ENCODE measurements around the gene GOT1. TPM values are rescaled to one million over a fixed set of nuclear protein-coding genes. Genes with fewer than 3 reads are reported as not detected.

GOT1 gene
- polyA plus RNA-seq, 1 experiment: 34.5 TPM

- Histone ChIP-seq H3K9me3 (ENCODE audit: control insufficient read depth, insufficient read depth, low read length) (no peaks in the 10 kb centered on the region; the same call in 1 of the 2 replicates), H3K27ac (ENCODE audit: low read depth, low read length) (peak overlapping the region; percentile 70), H3K4me3 (ENCODE audit: low read depth, low read length) (peak overlapping the region; percentile 100), H3K27me3 (ENCODE audit: control insufficient read depth, insufficient read depth, low read length) (no peaks in the 10 kb centered on the region)
- DNase-seq (ENCODE audit: low read depth, low spot score): no peak
- ChIA-PET POLR2A (interaction anchor here (1.2 to 1.5 kb wide), 2 partner anchors 181 to 189 kb away, joined by 4 to 9 read pairs; partner anchors contain the start of gene SLC25A28), CTCF (interaction anchor here (0.5 to 13.7 kb wide), 6 partner anchors 37 to 942 kb away, joined by 3 to 413 read pairs (median 4); partner anchors contain the start of gene SLC25A28)
- no peak for TF ChIP-seq CTCF (IDR thresholded peaks at IDR 0.05; ENCODE audit: low read depth, low read length)
These were observed 851 bp upstream of the GOT1 start for GRCh38 chr10:99431190-99431760.

DNA sequence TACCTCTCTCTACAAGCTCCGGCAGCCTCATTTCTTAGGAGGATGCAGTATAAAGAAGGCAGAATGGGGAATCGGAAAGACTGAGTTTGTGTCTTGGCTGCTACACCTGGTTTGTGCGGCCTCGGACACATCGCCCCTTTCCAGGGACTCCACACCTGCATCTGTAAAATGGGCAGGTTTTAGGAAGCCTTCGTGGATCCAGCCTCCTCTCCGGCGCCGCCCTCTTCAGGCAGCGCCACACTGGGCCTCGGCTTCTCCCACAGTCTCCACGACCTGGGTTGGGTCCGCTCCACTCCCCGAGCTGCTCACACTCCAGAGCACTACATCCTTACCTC, 341 bp downstream of the GOT1 start:
- CTCF ChIA-PET: interaction anchor here (0.8 to 13.7 kb wide), 4 partner anchors 22 to 281 kb away, joined by 3 to 413 read pairs (median 6); partner anchors contain the start of gene SLC25A28
- H3K27me3 ChIP-seq (ENCODE audit: control insufficient read depth, insufficient read depth, low read length): no peaks in the 10 kb centered on the region

GRCh38 chr10:99429517-99430095, 818 bp downstream of the GOT1 start:
- H3K27ac ChIP-seq (ENCODE audit: low read depth, low read length): no peak overlapping the region
- no peaks in the 10 kb centered on the region; the same call in 1 of the 2 replicates for H3K9me3 ChIP-seq (ENCODE audit: control insufficient read depth, insufficient read depth, low read length)
- DNase-seq (ENCODE audit: low read depth, low spot score): no peak
- no peak for TF ChIP-seq CTCF (IDR thresholded peaks at IDR 0.05; ENCODE audit: low read depth, low read length)
- ChIA-PET POLR2A (interaction anchor here (1.2 kb wide), 1 partner anchor 183 kb away, joined by 4 read pairs; no protein-coding TSS in a partner anchor), CTCF (interaction anchor here (0.9 to 13.7 kb wide), 3 partner anchors 37 to 281 kb away, joined by 3 to 413 read pairs (median 9); partner anchors contain the start of gene SLC25A28)
- peak overlapping the region; percentile 100 for H3K4me3 ChIP-seq (ENCODE audit: low read depth, low read length)
- H3K27me3 ChIP-seq (ENCODE audit: control insufficient read depth, insufficient read depth, low read length): no peaks in the 10 kb centered on the region

More for the DNA sequence above, 341 bp downstream of the GOT1 start:
- no peaks in the 10 kb centered on the region; the same call in 1 of the 2 replicates for H3K9me3 ChIP-seq (ENCODE audit: control insufficient read depth, insufficient read depth, low read length)
- peak overlapping the region; percentile 100 for H3K4me3 ChIP-seq (ENCODE audit: low read depth, low read length)
- no peak for TF ChIP-seq CTCF (IDR thresholded peaks at IDR 0.05; ENCODE audit: low read depth, low read length)
- POLR2A ChIA-PET: interaction anchor here (0.7 to 1.5 kb wide), 3 partner anchors 11 to 190 kb away, joined by 3 to 9 read pairs (median 4); partner anchors contain the start of gene SLC25A28
- DNase-seq (ENCODE audit: low read depth, low spot score): no peak
- H3K27ac ChIP-seq (ENCODE audit: low read depth, low read length): peak overlapping the region; percentile 87

DNA sequence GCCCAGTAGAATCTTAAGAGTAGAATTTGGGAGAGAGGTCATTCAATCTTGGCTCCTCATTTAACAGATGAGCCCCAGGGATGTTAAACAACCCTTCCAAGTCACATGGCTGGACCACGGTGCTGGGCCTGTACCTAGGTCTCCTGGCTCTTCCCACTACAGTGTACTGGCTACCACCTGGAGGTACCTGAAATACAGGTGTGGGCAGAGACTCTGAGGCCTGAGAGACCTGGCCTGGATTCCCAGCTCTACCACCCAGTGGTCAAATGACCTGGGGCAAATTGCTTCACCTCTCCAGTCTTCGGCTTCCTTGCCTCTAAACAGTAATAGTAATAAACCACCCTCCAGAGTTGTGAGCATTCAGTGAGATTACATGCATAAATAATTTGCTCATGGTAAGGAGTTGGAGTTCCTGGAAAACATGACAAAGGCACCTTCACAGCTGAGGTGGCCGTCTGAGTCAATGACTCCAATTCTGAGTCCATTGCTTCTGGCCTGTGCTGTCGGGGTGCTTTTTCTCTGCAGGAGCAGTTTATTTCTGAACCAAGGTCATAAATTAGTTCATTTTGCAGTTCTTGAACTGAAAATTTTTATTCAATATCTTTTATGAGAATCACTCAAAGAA, 2.7 kb downstream of the GOT1 start:
- TF ChIP-seq CTCF (IDR thresholded peaks at IDR 0.05; ENCODE audit: low read depth, low read length): no peak
- Histone ChIP-seq H3K27ac (ENCODE audit: low read depth, low read length) (no peak overlapping the region), H3K9me3 (ENCODE audit: control insufficient read depth, insufficient read depth, low read length) (no peaks in the 10 kb centered on the region; the same call in 1 of the 2 replicates), H3K27me3 (ENCODE audit: control insufficient read depth, insufficient read depth, low read length) (no peaks in the 10 kb centered on the region), H3K4me3 (ENCODE audit: low read depth, low read length) (no peak overlapping the region)
- DNase-seq (ENCODE audit: low read depth, low spot score): no peak
- POLR2A ChIA-PET: interaction anchor here (0.6 kb wide), 1 partner anchor 34 kb away, joined by 3 read pairs; no protein-coding TSS in a partner anchor
- CTCF ChIA-PET: interaction anchor here (1.3 kb wide), 1 partner anchor 186 kb away, joined by 3 read pairs; no protein-coding TSS in a partner anchor
